Right atrium auricular region (tissue), 2 donors: Measurements from ENCODE around the gene JMJD1C. TPM values are rescaled to one million over a fixed set of nuclear protein-coding genes. Genes with fewer than 3 reads are reported as not detected.

Experiments used
- DNase-seq: peaks from one replicate; pipeline ENCODE4 v3.0.0-alpha.2; 2019; ENCODE audit warnings: low spot score
- H3K27ac ChIP-seq, 2 donors: fragments of 200-600 bp; sonication (generic); 1 replicate in 1 of 2; 2 replicates in 1 of 2; pipeline ENCODE4 v1.5.1; 2016 to 2019
- H3K27me3 ChIP-seq, 2 donors: fragments of 200-600 bp; sonication (generic); one replicate each; pipeline versions ENCODE4 v1.5.1 to v1.6.0; 2017 to 2019
- H3K36me3 ChIP-seq: fragments of 200-600 bp; sonication (generic); one replicate; pipeline ENCODE4 v1.5.1; 2016
- H3K4me1 ChIP-seq, 2 donors: fragments of 200-600 bp; sonication (generic); one replicate each; pipeline versions ENCODE4 v1.5.1 to v1.6.0; 2017 to 2019
- H3K4me3 ChIP-seq, 2 donors: fragments of 200-600 bp; sonication (generic); 1 replicate in 1 of 2; 2 replicates in 1 of 2; pipeline ENCODE4 v1.5.1; 2017 to 2019; ENCODE audit warnings: mild to moderate bottlenecking in 1 of 2, moderate library complexity in 1 of 2
- H3K9me3 ChIP-seq, 2 donors: fragments of 200-600 bp; sonication (generic); one replicate each; pipeline ENCODE4 v1.5.1; 2019
- total RNA-seq, 2 donors: library from RNA; depleted of rRNA; stranded (reverse); fragments of >200 nt; gene quantifications; one replicate each; pipeline ENCODE4 v1.1.0, GENCODE V29; 2016
- TF ChIP-seq, protein P1 (sequence below), 2 donors: fragments of 200-600 bp; sonication (generic); IDR thresholded peaks; one replicate each; pipeline ENCODE4 v1.5.1; 2019; ENCODE audit warnings: antibody characterized with exemption in 2 of 2

JMJD1C gene
- total RNA-seq, 2 donors from 2014 or later: 45.5 to 57.6 TPM

DNA sequence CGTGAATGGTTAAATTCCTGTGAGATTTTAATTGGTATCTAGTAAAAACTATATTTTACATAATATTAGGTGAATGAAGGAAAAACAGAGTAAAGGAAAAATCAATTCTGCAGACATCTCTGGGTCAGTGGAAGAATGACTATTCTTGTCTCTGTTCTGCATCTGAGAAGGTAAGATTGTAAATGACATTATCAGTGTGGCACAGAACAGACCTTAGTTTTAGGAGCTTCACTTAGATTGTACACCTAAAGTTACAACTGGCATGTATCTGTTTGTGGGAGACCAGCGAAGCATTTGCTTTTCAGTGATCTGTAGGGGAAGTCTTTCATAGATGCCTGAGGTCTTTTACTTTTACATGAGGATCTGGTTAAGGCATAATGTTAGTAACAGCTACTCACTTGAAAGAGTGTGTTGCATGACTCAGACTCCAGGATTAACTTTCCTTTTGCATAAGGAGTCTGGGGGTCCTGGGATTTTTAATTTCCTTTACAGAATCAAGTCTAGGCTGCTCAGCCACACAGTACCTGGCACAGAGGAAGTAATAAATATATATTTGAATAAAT lies 56.2 kb downstream of the JMJD1C start:
- TF ChIP-seq, protein P1, sequence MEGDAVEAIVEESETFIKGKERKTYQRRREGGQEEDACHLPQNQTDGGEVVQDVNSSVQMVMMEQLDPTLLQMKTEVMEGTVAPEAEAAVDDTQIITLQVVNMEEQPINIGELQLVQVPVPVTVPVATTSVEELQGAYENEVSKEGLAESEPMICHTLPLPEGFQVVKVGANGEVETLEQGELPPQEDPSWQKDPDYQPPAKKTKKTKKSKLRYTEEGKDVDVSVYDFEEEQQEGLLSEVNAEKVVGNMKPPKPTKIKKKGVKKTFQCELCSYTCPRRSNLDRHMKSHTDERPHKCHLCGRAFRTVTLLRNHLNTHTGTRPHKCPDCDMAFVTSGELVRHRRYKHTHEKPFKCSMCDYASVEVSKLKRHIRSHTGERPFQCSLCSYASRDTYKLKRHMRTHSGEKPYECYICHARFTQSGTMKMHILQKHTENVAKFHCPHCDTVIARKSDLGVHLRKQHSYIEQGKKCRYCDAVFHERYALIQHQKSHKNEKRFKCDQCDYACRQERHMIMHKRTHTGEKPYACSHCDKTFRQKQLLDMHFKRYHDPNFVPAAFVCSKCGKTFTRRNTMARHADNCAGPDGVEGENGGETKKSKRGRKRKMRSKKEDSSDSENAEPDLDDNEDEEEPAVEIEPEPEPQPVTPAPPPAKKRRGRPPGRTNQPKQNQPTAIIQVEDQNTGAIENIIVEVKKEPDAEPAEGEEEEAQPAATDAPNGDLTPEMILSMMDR (IDR thresholded peaks at IDR 0.05): no peak
- no peak overlapping the region for H3K27ac ChIP-seq
- no peaks in the 10 kb centered on the region for H3K36me3 ChIP-seq
- no peak for DNase-seq
- H3K4me3 ChIP-seq: no peak overlapping the region
- no peaks in the 10 kb centered on the region for H3K9me3 ChIP-seq
- peaks cover 0 to 8% of the 10 kb centered on the region in 2 donors for H3K4me1 ChIP-seq
- H3K27me3 ChIP-seq: no peaks in the 10 kb centered on the region

DNA sequence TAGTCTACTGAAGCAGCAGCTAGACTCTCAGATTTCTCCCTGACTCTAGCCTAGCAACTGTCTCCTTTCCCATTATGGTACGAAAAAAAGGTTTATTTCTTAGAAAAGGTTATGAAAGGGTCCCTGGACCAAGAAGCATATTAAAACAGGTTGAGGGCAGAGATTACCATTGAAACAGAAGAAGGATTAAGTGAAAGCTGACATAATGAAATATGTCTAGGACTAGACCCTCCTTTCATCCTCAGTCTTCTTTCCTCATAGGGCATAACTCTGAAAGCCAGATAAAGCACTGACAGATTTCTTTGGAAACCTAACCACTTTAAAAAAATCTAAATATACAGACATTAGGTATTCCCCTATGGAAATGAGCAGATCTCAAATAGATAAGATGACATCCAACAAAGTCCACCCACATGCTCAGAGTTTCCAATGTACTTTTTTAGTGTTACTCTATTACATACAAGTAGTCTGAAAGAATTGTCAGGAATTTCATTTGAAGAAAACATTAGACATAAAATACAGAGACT lies 58.6 kb downstream of the JMJD1C start:
- Histone ChIP-seq H3K4me1 (peaks cover 0 to 8% of the 10 kb centered on the region in 2 donors), H3K27ac (no peak overlapping the region), H3K36me3 (no peaks in the 10 kb centered on the region), H3K4me3 (no peak overlapping the region), H3K9me3 (no peaks in the 10 kb centered on the region), H3K27me3 (no peaks in the 10 kb centered on the region)
- TF ChIP-seq, protein P1 (IDR thresholded peaks at IDR 0.05): no peak
- DNase-seq: no peak

DNA sequence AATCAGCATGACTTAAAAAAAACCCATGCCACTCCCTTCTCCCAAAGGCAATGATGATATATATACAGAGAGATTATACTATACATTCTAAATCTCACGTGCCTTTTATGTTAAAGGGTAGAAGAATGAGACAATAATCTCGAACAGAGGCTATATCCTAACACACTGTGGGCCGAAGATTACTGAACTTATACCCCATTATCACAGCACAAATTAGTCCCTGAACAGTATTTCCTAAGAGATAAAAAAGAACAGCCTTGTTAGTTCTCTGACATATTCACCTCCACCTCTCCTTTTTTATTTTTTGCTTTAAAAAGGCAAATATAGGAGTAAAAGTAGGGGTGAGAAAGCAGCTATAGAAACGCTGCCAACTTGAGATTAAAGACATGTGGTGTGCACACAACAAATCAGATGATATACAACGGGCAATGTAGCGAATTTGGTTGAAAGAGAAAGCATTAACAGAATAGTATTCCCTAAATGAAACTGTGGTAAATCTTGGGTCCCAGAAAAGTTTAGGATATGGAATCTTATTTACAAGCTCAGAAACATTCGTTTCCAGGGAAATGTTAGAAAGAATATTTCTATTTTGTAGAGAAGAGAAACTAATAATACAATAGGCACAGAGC lies 69.5 kb downstream of the JMJD1C start:
- Histone ChIP-seq H3K36me3 (no peaks in the 10 kb centered on the region), H3K4me1 (no peaks in the 10 kb centered on the region), H3K9me3 (no peaks in the 10 kb centered on the region), H3K27ac (no peak overlapping the region), H3K4me3 (no peak overlapping the region), H3K27me3 (no peaks in the 10 kb centered on the region)
- no peak for DNase-seq
- TF ChIP-seq, protein P1 (IDR thresholded peaks at IDR 0.05): no peak

DNA sequence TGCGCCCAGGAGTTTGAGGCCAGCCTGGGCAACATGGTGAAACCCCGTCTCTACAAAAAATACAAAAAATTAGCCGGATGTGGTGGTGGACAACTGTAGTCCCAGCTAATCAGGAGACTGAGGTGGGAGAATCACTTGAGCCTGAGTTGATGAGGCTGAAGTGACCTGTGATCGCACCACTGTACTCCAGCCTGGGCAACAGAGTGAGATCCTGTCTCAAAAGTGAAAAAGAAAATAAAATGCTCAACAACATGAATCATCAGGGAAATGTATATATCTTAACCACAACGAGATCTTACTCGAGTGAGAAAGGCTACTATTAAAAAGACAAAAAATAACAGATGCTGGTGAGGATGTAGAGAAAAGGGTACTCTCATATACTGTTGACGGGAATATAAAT lies 72.7 kb downstream of the JMJD1C start:
- H3K27me3 ChIP-seq: no peaks in the 10 kb centered on the region
- no peak for DNase-seq
- H3K4me3 ChIP-seq: no peak overlapping the region
- TF ChIP-seq, protein P1 (IDR thresholded peaks at IDR 0.05): no peak
- no peaks in the 10 kb centered on the region for H3K36me3 ChIP-seq
- H3K4me1 ChIP-seq: no peaks in the 10 kb centered on the region
- peaks cover 0 to 9% of the 10 kb centered on the region in 2 donors for H3K9me3 ChIP-seq
- no peak overlapping the region for H3K27ac ChIP-seq

DNA sequence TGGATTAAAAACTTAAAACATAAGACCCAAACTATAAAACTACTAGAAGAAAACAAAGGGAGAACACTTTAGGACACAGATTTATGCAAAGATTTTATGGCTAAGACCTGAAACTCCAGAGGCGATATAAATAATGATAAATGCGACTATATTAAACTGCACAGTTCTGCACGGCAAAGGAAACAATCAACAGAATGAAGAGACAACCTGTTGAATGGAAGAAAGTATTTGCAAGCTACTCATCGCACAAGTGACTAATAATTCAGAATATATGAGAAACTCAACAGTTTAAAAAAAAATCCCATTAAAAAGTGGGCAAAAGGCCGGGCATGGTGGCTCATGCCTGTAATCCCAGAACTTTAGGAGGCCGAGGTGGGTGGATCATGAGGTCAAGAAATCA lies 73.6 kb downstream of the JMJD1C start:
- TF ChIP-seq, protein P1 (IDR thresholded peaks at IDR 0.05): no peak
- Histone ChIP-seq H3K27ac (no peak overlapping the region), H3K9me3 (peaks cover 0 to 9% of the 10 kb centered on the region in 2 donors), H3K4me3 (no peak overlapping the region), H3K27me3 (no peaks in the 10 kb centered on the region), H3K4me1 (no peaks in the 10 kb centered on the region), H3K36me3 (no peaks in the 10 kb centered on the region)
- DNase-seq: no peak
